T-helper 1 cell (primary cell): ENCODE results near the gene SOX13.

Experiments
- DNase-seq, 5 donors: peaks; one replicate each; pipeline ENCODE4 v3.0.0-alpha.2; 2012 to 2020

SOX13 gene

DNA sequence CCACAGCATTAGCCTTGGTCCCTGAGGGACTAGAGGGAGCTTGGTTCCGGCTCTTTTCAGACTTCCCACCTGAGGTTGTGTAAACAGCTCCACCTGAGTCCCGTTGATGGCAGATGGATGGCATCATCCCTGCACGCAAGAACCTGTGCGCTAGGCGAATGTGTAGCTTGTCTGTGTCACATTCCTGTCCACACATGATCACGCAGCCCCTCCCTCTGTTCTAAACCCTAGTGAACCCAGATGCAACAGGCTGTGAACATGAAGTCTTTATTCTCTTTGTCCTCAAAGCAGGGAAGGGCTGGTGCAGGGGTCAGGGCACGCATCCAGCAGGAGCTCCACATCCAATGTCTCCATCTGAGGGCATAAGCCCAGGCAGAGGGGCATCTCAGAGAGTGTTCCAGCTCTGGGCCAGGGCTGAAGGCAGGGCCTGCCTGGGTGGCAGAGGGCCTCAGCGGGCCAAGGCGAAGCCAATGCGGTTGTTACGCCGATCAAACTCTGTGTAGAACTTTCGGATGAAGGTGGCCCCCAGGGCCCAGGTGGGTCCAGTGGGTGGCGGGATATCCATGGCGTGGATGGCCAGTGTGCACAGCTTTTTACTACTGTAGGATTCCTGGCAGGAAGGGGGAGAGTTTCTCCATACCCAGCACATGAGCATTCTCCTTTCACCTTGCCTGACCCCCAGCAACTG, 81.8 kb downstream of the SOX13 start:
- no peak for DNase-seq

DNA sequence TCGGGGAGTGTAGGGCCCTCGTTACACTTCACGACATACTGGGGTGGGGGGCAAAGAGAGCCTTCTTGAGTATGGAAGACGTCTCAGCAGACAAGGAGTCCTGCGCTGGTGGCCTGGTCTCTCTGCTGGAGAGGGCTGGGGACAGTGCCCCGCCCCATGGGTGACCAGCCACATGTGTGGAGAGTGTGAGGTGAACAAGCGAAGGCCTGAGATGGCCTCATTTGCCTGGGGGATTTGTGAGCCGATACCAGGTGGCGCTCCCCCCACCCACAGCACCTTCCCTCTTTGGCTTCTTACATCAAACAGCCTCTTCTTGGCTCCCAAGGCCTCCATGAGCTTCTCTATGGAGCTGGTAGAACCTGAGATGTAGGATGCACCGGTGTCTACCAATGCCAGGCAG, 83.0 kb downstream of the SOX13 start:
- no peak for DNase-seq

DNA sequence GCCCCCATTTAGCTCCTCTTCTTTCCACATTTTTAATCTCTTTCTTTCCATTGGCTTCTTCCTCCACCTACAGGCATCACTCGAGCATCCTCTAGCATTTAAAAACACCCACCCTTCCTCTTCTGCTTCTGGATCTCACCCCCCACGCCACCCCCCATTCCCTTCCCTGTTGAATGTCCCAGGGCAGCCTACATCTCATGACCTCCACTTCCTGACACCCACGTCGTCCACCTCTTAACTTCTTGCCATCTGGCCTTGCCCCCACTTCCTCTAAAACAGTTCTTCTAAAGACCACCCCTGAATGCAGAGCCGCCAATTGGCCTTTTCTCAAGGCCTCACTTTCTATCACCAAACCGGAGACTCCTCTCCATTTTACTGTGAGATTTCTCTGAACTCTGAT, 85.0 kb downstream of the SOX13 start:
- no peak for DNase-seq

DNA sequence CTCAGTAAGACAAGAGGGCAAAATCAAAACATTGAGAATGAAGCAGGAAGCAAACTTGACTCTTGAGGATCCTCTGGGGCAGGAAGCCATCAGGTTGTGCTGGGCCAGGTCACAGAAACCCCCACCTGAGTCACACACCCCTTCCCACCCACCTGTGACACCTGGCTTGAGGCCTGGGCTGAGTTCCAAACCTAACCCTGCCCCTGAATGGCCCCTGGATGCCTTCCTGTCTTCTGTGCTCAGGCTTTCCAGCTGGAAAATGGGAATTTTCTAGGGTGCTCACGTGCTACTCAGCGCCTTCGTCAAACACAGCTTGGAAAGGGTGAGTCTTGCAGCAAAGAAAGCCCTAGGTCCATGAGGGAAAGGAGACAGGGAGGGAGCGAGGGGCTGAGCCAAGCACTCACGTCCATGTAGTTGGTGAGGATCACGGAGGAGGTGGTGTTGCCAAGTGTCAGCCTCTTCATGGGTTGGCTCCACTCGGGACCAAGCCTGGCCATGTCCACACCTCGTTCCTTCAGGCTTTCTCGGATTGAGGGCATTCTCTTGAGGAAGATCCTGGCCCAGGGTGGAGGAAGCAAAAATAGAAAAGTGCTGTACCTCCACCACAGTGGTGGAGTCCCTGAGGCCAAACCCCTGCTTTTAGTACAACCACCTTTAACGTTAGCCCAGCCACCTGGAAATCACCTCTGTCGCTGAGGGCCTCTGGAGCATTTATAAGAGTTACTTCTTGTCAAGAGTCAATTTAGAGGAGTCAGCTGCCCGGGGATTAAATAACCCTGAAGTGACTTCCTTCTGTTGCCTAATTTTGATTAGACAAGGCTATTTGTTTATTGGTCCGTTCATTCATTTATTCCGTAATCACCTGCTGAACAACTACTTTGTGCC, 88.9 kb downstream of the SOX13 start:
- DNase-seq: no peak

DNA sequence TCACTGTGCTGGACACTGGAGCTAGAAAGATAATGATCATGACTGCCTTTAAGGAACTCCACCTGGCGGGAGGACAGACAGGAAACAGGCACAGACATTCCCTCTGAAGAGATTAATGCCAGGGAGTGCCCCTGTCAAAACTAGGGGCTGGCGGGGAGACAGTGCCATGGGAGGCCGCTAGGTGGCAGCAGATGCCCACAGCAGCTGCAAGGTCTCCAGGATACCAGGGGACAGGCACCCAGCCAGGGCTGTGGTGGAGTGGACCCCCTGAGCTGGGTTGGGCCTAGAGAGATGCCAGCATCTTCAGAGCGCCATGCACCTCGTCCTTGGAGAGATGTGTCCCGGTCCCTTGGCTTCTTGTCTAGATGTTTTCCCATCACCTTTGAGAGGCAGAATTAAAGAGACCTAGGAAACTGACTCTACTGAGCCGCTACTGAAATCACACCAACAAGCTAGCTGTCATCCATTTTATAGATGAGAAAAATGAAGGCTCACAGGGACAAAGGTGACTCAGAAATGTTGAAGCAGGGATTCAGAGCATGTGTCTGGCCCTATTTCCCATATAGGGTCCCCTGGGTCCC, 89.7 kb downstream of the SOX13 start:
- peak; percentile 43 to 70 (median 58) for DNase-seq

DNA sequence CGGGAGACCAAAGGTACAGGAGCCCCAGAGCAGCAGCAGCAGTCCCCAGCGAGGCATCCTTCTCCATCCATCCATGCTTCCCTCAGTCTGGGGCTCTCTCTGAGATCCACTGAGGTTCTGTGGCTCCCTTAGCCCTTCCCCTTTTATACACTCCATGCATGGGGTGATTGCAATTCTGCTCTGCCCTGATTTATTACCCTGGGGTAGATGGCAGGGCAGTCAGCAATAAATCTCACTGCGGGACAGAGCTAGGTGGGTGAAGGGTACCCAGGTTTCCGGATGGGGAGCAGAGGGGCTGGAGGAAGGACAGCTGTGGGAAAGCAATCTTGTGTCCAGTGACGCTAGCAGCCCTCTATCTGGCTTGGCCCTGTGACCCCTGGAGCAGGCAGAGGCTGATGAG, 93.3 kb downstream of the SOX13 start, which contains the start of gene REN:
Gene REN (minus strand): TSS at position 119 of the 400 bp plus-strand sequence. CDS start 44 bp downstream, at position 75.
- DNase-seq: no peak

DNA sequence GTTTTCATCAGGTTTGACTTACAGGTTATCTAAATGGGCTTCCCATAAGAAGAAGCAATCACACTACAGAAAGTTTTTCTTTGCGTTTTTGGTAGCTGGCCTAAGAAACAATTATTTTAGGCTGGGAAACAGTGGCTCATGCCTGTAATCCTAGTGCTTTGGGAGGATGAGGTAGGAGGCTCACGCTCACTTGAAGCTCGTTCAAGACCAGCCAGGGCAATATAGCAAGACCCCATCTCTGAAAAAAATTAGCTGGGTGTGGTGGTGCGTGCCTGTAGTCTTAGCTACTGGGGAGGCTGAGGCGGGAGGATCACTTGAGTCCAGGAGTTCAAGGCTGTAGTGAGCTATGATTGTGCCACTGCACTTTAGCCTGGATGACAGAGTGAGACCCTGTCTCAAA, 94.8 kb downstream of the SOX13 start:
- DNase-seq: no peak

DNA sequence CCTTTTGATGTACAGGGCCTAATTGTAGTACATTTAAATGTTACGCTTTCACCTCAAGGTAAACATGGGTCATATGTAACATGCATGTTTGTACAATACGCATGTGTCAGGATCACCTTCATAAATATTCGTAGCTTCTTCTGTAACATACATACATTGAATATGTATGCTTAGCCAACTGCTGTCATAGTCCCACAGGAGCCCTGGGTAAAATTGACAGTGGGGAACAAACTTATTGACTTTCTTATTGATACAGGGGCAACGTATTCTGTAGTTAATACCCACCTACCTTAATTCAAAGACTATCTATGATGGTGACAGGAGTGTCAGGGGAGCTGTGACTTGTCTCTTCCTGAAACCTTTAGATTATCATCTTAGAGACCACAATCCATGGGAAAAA, 96.9 kb downstream of the SOX13 start:
- no peak for DNase-seq

DNA sequence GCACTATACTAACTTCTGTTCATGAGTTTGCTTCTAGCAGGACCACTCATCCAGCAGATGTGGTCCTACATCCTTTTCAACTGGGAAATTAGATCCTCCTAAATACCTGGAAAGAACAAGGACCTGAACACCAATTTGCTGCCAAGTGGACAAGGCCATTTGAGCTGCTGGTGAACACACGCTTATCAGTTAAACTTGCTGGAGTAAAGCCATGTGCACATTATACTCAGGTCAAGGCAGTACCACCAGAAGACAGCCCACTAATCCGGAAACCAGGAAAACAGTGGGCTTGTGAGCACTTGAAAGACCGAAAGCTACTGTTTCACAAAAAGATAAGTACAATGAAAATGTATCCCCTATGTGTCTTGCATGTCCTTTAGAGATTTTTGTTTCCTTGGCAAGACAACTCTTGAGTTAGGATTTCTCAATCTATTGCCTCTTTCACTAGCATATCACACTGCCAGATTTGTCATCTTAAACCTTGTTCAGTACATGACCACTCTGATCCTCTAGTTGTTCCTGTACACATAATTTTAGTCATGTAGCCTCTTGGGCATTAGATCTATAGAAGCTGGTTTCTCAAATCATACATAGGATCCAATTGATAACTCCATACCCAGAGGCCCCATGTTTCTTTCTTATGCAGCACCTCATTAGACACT, 97.7 kb downstream of the SOX13 start:
- no peak for DNase-seq

DNA sequence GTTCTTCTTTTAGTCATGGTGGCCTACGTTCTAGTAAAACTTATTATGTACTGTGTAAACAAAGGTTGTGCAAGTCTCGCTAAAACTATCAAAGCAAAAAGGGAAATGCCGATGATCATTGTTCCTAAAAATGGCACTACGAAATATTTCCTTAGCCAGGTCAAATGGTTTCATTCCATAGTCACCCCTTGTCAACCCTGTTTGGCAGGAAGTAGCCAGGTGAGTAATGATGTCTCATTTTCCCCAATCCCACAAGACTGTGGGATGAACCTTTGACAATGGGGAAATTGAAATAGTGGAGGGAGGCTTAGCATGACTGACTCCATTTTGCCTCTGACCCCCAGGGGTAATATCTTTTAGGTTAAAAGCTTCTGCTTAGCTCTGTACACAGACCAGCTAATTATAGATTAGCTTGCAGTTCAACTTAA, 98.8 kb downstream of the SOX13 start:
- no peak for DNase-seq

DNA sequence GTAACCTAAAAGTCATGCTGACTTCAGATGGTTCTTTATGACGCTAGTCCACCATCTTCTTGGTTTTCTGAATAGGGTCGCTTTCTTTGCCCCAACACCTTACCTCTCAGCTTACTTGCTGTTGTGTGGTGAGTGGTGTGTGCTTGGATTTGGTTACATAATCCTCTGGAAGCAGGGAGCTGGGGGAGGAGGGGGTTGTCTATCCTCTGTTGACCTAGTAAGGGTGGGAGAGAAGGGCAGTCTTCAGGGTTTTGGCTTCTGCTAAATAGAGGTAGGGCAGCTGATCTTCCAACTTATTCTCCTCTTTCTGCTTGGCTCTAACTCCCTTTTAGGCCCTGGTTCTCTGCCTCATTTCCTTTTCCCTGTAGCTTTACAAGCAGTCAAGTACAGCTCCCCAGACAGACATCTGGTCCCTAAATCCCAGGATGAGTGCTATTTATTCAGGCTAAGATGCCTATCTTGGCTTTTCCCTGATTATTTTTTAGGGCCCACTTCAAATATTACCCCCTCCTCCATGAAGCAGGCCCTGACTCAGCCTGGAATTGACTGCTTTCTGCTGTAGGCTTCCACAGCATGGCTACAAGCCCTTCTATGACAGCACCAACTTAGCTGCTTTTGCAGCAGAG, 99.6 kb downstream of the SOX13 start:
- no peak for DNase-seq

DNA sequence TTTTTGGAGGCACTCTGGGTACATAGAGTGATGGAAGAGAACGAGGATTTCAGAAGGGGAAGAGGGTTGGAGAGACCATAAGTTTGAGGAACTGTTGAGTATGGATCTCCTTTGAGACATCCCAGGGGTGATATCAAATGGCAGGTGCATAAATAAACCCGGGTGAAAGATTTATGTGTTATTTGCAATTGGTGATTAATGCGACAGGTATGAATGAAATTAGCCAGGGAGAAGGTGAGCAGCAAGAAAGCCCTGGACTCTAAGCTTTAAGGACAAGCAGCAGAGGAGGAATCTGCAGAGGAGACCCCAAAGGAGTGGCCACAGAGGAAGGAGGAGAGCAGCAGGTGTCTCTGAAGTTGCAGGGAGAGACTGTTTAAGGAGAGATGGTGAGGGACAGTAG, 102.0 kb downstream of the SOX13 start:
- DNase-seq: no peak

DNA sequence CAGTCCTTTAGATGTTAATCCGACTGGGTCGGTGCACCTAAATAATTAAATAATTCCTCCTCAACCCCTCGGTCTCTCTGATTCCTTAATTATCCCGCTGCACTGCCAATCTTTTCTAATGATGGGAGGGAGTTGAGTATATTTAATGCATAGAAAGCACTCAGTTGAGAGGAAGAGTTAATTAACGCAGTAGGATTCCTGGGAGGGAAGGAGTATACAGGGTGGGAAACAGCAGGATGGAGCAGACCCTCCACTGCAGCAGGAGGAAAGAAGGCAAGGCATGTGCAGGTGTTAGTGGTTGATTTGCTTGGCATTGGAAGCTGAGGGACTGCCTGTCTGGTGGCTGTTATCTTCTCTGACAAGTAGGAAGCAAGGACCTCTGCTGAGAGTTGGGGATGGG, 103.1 kb downstream of the SOX13 start:
- DNase-seq: no peak

DNA sequence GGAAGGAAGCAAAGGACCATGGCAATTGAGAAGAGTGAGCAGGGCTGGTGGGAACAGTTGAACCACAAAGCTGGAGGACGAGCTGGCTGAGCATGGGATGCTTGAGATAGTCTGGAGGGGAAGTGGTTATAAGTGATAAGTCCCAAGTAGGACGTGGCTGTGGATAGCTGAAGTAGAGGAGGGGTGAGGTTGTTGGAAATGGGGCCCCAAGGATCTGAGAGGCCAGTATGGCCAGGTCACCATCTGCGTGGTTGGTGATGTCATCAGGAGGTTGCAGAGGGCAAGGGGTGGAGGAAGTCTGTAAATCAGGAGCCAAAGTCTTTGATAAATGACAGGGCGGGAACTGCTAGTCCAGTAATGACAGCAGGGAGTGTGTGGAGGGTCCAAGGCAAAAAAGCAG, 104.2 kb downstream of the SOX13 start:
- DNase-seq: no peak
